H1 (cell line): ENCODE measurements around the gene FAM120B. TPM values are rescaled to one million over a fixed set of nuclear protein-coding genes. Genes with fewer than 3 reads are reported as not detected.

Source experiments
- CTCF ChIA-PET: fragments of 300-600 bp; sonication (Branson Sonifier 250); formaldehyde crosslinking; loops from one replicate; lab custom pipeline; 2021; ENCODE audit not compliant: partially characterized antibody; lab: Charles Lee
- POLR2A ChIA-PET: fragments of 300-600 bp; sonication (Branson Sonifier 250); formaldehyde crosslinking; loops from one replicate; lab custom pipeline; 2021; ENCODE audit warnings: inconsistent platforms; ENCODE audit not compliant: partially characterized antibody; lab: Charles Lee
- DNase-seq, 2 experiments: peaks; one replicate each; pipeline versions ENCODE4 v3.0.0 to v3.0.0-alpha.2; 2010 to 2022; ENCODE audit warnings: low spot score in 2 of 2, low read depth in 1 of 2, mixed read lengths in 1 of 2
- FAIRE-seq: peaks from 2 replicates; lab custom pipeline; 2011; peaks lifted over from hg19 to GRCh38; lab: Jason Lieb, UNC
- H2AFZ ChIP-seq: 2 replicates; pipeline ENCODE4 v1.8.1; 2012; ENCODE audit warnings: low read length, inconsistent platforms
- H2AK5ac ChIP-seq: 2 replicates; pipeline ENCODE4 v1.6.1; 2013; ENCODE audit warnings: low read depth, low read length
- H2BK120ac ChIP-seq: replicated peaks from 2 replicates; pipeline ENCODE3; 2013; ENCODE audit warnings: low read depth, low read length, inconsistent platforms
- H2BK12ac ChIP-seq: 2 replicates; pipeline ENCODE4 v1.6.1; 2013; ENCODE audit warnings: low read depth, low read length
- H2BK15ac ChIP-seq: 2 replicates; pipeline ENCODE4 v1.6.1; 2013; ENCODE audit warnings: low read length
- H2BK20ac ChIP-seq: 2 replicates; pipeline ENCODE4 v1.6.1; 2013; ENCODE audit warnings: low read length
- H2BK5ac ChIP-seq: 2 replicates; pipeline ENCODE4 v1.6.1; 2013; ENCODE audit warnings: low read depth, low read length
- H3K14ac ChIP-seq: 2 replicates; pipeline ENCODE4 v1.6.1; 2013; ENCODE audit warnings: inconsistent platforms; ENCODE audit not compliant: insufficient read length
- H3K18ac ChIP-seq: 2 replicates; pipeline ENCODE4 v1.6.1; 2013; ENCODE audit warnings: low read length; ENCODE audit errors: extremely low read depth
- H3K23ac ChIP-seq: 2 replicates; pipeline ENCODE4 v1.6.1; 2013; ENCODE audit warnings: inconsistent platforms; ENCODE audit not compliant: insufficient read length
- H3K23me2 ChIP-seq: 2 replicates; pipeline ENCODE4 v1.6.1; 2013; ENCODE audit warnings: low read depth, low read length
- H3K27ac ChIP-seq: 2 replicates; pipeline ENCODE4 v1.6.1; 2011; ENCODE audit warnings: low read depth, low read length, inconsistent platforms
- H3K27me3 ChIP-seq, 4 experiments: replicated peaks in 1 of 4; 1 replicate in 1 of 4; 2 replicates in 3 of 4; pipeline versions ENCODE4 v1.6.1 to v1.8.1; 2011 to 2013; ENCODE audit warnings: low read length in 3 of 4, mild to moderate bottlenecking in 3 of 4, inconsistent platforms in 2 of 4, mixed read lengths in 2 of 4, moderate library complexity in 1 of 4; ENCODE audit not compliant: control insufficient read depth in 3 of 4, insufficient read depth in 3 of 4; ENCODE audit errors: extremely low read depth in 1 of 4
- H3K36me3 ChIP-seq, 4 experiments: 2 replicates each; pipeline versions ENCODE4 v1.6.1 to v1.8.1; 2011 to 2013; ENCODE audit warnings: mild to moderate bottlenecking in 4 of 4, low read length in 3 of 4, moderate library complexity in 2 of 4, control low read depth in 1 of 4, inconsistent platforms in 1 of 4; ENCODE audit not compliant: insufficient read depth in 4 of 4, control insufficient read depth in 2 of 4
- H3K4ac ChIP-seq: replicated peaks from 2 replicates; pipeline ENCODE3; 2013; ENCODE audit warnings: low read length, low read depth, mixed read lengths, inconsistent platforms; ENCODE audit not compliant: insufficient read length
- H3K4me1 ChIP-seq, 4 experiments: replicated peaks in 1 of 4; 1 replicate in 1 of 4; 2 replicates in 3 of 4; pipeline versions ENCODE4 v1.6.1 to v1.8.1; 2011 to 2013; ENCODE audit warnings: low read length in 3 of 4, inconsistent platforms in 2 of 4, mixed read lengths in 1 of 4; ENCODE audit not compliant: insufficient read depth in 4 of 4, control insufficient read depth in 3 of 4
- H3K4me2 ChIP-seq, 2 experiments: 2 replicates each; pipeline versions ENCODE4 v1.6.1 to v1.8.1; 2011 to 2013; ENCODE audit warnings: low read depth in 2 of 2, low read length in 2 of 2, control low read depth in 1 of 2, inconsistent platforms in 1 of 2, mild to moderate bottlenecking in 1 of 2; ENCODE audit not compliant: insufficient read depth in 1 of 2
- H3K4me3 ChIP-seq, 4 experiments: fragments of 200-600, 300-600 bp in 1 of 4; sonication (generic), shearing (Covaris generic), sonication (Bioruptor Twin) in 1 of 4; 2 replicates each; pipeline versions ENCODE4 v1.5.1 to v1.8.1; 2011 to 2016; ENCODE audit warnings: low read length in 4 of 4, low read depth in 3 of 4, control low read depth in 2 of 4, inconsistent platforms in 2 of 4, mild to moderate bottlenecking in 2 of 4, mixed read lengths in 1 of 4, moderate library complexity in 1 of 4; ENCODE audit not compliant: insufficient read depth in 2 of 4; ENCODE audit errors: extremely low read depth in 1 of 4
- H3K56ac ChIP-seq: replicated peaks from 2 replicates; pipeline ENCODE3; 2013; ENCODE audit warnings: low read depth, mild to moderate bottlenecking, mixed read lengths, low read length, inconsistent platforms; ENCODE audit not compliant: insufficient read length
- H3K79me1 ChIP-seq: 2 replicates; pipeline ENCODE4 v1.6.1; 2013; ENCODE audit warnings: low read depth, low read length, control low read depth
- H3K79me2 ChIP-seq, 2 experiments: 2 replicates each; pipeline versions ENCODE4 v1.6.1 to v1.8.1; 2012 to 2013; ENCODE audit warnings: low read length in 2 of 2, mild to moderate bottlenecking in 2 of 2, inconsistent platforms in 1 of 2; ENCODE audit not compliant: insufficient read depth in 2 of 2, control insufficient read depth in 1 of 2
- H3K9ac ChIP-seq, 4 experiments: replicated peaks in 1 of 4; 1 replicate in 1 of 4; 2 replicates in 3 of 4; pipeline versions ENCODE4 v1.6.1 to v1.8.1; 2011 to 2013; ENCODE audit warnings: low read depth in 3 of 4, low read length in 3 of 4, control low read depth in 2 of 4, mild to moderate bottlenecking in 2 of 4, moderate library complexity in 2 of 4, inconsistent platforms in 1 of 4; ENCODE audit errors: extremely low read depth in 1 of 4
- H3K9me3 ChIP-seq, 2 experiments: 2 replicates each; pipeline versions ENCODE4 v1.6.1 to v1.8.1; 2012 to 2013; ENCODE audit warnings: mild to moderate bottlenecking in 2 of 2, moderate library complexity in 2 of 2, control low read depth in 1 of 2, inconsistent platforms in 1 of 2, low read depth in 1 of 2, low read length in 1 of 2, mixed read lengths in 1 of 2; ENCODE audit not compliant: insufficient read depth in 2 of 2
- H4K20me1 ChIP-seq, 2 experiments: replicated peaks in 1 of 2; 2 replicates each; pipeline versions ENCODE3 to v1.8.1; 2011 to 2013; ENCODE audit warnings: inconsistent platforms in 2 of 2, low read length in 2 of 2, mild to moderate bottlenecking in 1 of 2; ENCODE audit not compliant: insufficient read depth in 2 of 2, control insufficient read depth in 1 of 2
- H4K5ac ChIP-seq: 2 replicates; pipeline ENCODE4 v1.6.1; 2013; ENCODE audit warnings: low read length, low read depth, mixed read lengths, inconsistent platforms; ENCODE audit not compliant: insufficient read length
- H4K8ac ChIP-seq: 2 replicates; pipeline ENCODE4 v1.8.0; 2013; ENCODE audit warnings: mild to moderate bottlenecking, moderate library complexity, low read length, inconsistent platforms; ENCODE audit not compliant: insufficient read depth; ENCODE audit errors: extremely low read depth
- H4K91ac ChIP-seq: replicated peaks from 2 replicates; pipeline ENCODE3; 2013; ENCODE audit warnings: low read length, mixed read lengths, inconsistent platforms; ENCODE audit not compliant: insufficient read length
- E2F6 ChIP-seq: IDR thresholded peaks from 2 replicates; pipeline ENCODE4 v1.6.1; 2012; ENCODE audit warnings: inconsistent platforms
- MAX ChIP-seq: IDR thresholded peaks from 2 replicates; pipeline ENCODE4 v1.6.1; 2012; ENCODE audit warnings: inconsistent platforms
- NANOG ChIP-seq: IDR thresholded peaks from 2 replicates; pipeline ENCODE4 v1.6.1; 2011; ENCODE audit warnings: low read length, low read depth, mild to moderate bottlenecking, inconsistent platforms; ENCODE audit not compliant: insufficient read depth, poor library complexity, severe bottlenecking
- POU5F1 ChIP-seq: IDR thresholded peaks from 2 replicates; pipeline ENCODE4 v1.6.1; 2011; ENCODE audit warnings: low read depth, mild to moderate bottlenecking, low read length, moderate library complexity
- RAD21 ChIP-seq, 2 experiments: IDR thresholded peaks in 1 of 2; conservative IDR thresholded peaks in 1 of 2; 2 replicates each; pipeline ENCODE4 v1.6.1; 2011; ENCODE audit warnings: low read depth in 2 of 2, low read length in 2 of 2, improper control_type of control experiment in 1 of 2, inconsistent platforms in 1 of 2, mild to moderate bottlenecking in 1 of 2, moderate library complexity in 1 of 2
- WGBS, 2 experiments: shearing (Covaris generic) in 1 of 2; methylation state at CpG; one replicate each; pipeline versions ENCODE4 v1.1.6 to v1.1.7; 2013 to 2015; ENCODE audit warnings: low lambda C conversion rate in 2 of 2, mixed read lengths in 2 of 2, inconsistent platforms in 1 of 2, low coverage in 1 of 2, missing lambda C conversion rate in 1 of 2; ENCODE audit not compliant: insufficient replicate concordance in 2 of 2, insufficient coverage in 1 of 2, insufficient read length in 1 of 2; ENCODE audit errors: extremely low coverage in 1 of 2, missing lambda C conversion rate in 1 of 2; 5-methylcytosine and 5-hydroxymethylcytosine counted together
- polyA plus RNA-seq, 7 experiments: library from polyadenylated mRNA; depleted of rRNA in 3 of 7; stranded (reverse) in 5 of 7; unstranded in 2 of 7; fragments of >200 nt in 5 of 7; fragments of 200-250 nt in 2 of 7; gene quantifications; 1 replicate in 5 of 7; 2 replicates in 1 of 7; 4 replicates in 1 of 7; pipeline versions ENCODE4 v1.2.1 to v1.2.3, GENCODE V29; 2011 to 2013; ENCODE audit warnings: missing spikeins in 2 of 7, mixed read lengths in 2 of 7
- total RNA-seq: library from RNA; stranded (reverse); fragmentation: NEBNext Ultra II Directional; extraction: Animal tissue kit (Norgen Biotek cat#: 25700); gene quantifications from 2 replicates; pipeline ENCODE4 v1.2.1, GENCODE V29; 2021

The FAM120B gene
- total and polyA plus RNA-seq, 2 of the 8 experiments (the other 6 are each of a cell fraction or from before 2014, with no cell fraction given), result 5.1 to 12.5 TPM

GRCh38 chr6:170371588-170371987 is 65.0 kb downstream of the FAM120B start:
- FAIRE-seq (no peak), DNase-seq (peak in 1 of 2 experiments; percentile 10)
- Histone ChIP-seq H4K5ac (no peak overlapping the region), H3K4ac (no peak overlapping the region), H3K4me1 (peaks cover 0 to 6% (median 3%) of the 10 kb centered on the region in 4 experiments; a peak in 4 of 7 replicates), H3K27me3 (no peaks in the 10 kb centered on the region), H3K14ac (no peak overlapping the region), H2BK12ac (no peak overlapping the region), H2BK120ac (no peak overlapping the region), H3K79me2 (no peaks in the 10 kb centered on the region), H2AFZ (no peak overlapping the region), H2BK20ac (no peak overlapping the region), H4K91ac (no peak overlapping the region), H3K4me2 (no peak overlapping the region; a peak in 1 of 4 replicates), H3K56ac (no peak overlapping the region), H3K9me3 (no peaks in the 10 kb centered on the region), H3K27ac (no peak overlapping the region), H4K8ac (no peak overlapping the region), H2BK15ac (no peak overlapping the region), H3K23me2 (no peaks in the 10 kb centered on the region), H3K23ac (no peak overlapping the region), H3K36me3 (no peaks in the 10 kb centered on the region; a peak in 1 of 8 replicates), H3K18ac (no peak overlapping the region), H2AK5ac (no peak overlapping the region), H4K20me1 (no peaks in the 10 kb centered on the region), H3K79me1 (no peaks in the 10 kb centered on the region), H3K4me3 (no peak overlapping the region), H3K9ac (no peak overlapping the region), H2BK5ac (no peak overlapping the region)
- CTCF ChIA-PET, result interaction anchor here (0.9 to 2.0 kb wide), 4 partner anchors 16 to 145 kb away, joined by 3 to 4 read pairs (median 3); no protein-coding TSS in a partner anchor
- TF ChIP-seq NANOG (no peak), RAD21 (IDR thresholded peaks at IDR 0.05 in 1 of 2, conservative IDR thresholded peaks at IDR 0.05 in 1 of 2; ENCODE audit: low read depth in 2 of 2, low read length in 2 of 2) (peak; percentile 26 to 39; a peak in 3 of 4 replicates), MAX (peak; percentile 71), E2F6 (peak; percentile 54), POU5F1 (no peak)
- POLR2A ChIA-PET, result no interaction called here
- WGBS, 2 experiments, result 79% methylated on average over 8 of the region's 8 CpGs; no CpG with 5 or more reads in 1 of the 2 experiments
